Kidney (tissue), 14 donors: ENCODE results near the gene ZDHHC18. TPM values are rescaled to one million over a fixed set of nuclear protein-coding genes. Genes with fewer than 3 reads are reported as not detected.

ENCODE experiments used
- DNase-seq, 5 donors: peaks; one replicate each; pipeline ENCODE4 v3.0.0-alpha.2; 2013 to 2020
- FAIRE-seq: peaks from 2 replicates; lab custom pipeline; 2012; peaks lifted over from hg19 to GRCh38; lab: Jason Lieb, UNC
- H3K27ac ChIP-seq, 2 donors: one replicate each; pipeline ENCODE4 v1.7.0; 2013; ENCODE audit warnings: low read depth in 2 of 2, low read length in 2 of 2, inconsistent platforms in 1 of 2
- H3K27me3 ChIP-seq: one replicate; pipeline ENCODE4 v1.7.1; 2013; ENCODE audit warnings: low read length, inconsistent platforms; ENCODE audit not compliant: control insufficient read depth, insufficient read depth
- H3K36me3 ChIP-seq, 3 donors: one replicate each; pipeline versions ENCODE4 v1.7.0 to v1.7.1; 2013; ENCODE audit warnings: low read length in 3 of 3, control low read depth in 1 of 3, inconsistent platforms in 1 of 3; ENCODE audit not compliant: insufficient read depth in 3 of 3, control insufficient read depth in 2 of 3
- H3K4me1 ChIP-seq, 3 donors: one replicate each; pipeline versions ENCODE4 v1.7.0 to v1.7.1; 2013; ENCODE audit warnings: low read length in 3 of 3, inconsistent platforms in 1 of 3, low read depth in 1 of 3; ENCODE audit not compliant: control insufficient read depth in 2 of 3, insufficient read depth in 2 of 3
- H3K4me3 ChIP-seq, 3 donors: one replicate each; pipeline versions ENCODE4 v1.7.0 to v1.8.1; 2013; ENCODE audit warnings: low read length in 3 of 3, control low read depth in 1 of 3, inconsistent platforms in 1 of 3
- H3K9ac ChIP-seq, 3 donors: one replicate each; pipeline versions ENCODE4 v1.7.0 to v1.7.1; 2013; ENCODE audit warnings: low read length in 3 of 3, control low read depth in 1 of 3, inconsistent platforms in 1 of 3
- H3K9me3 ChIP-seq, 3 donors: one replicate each; pipeline versions ENCODE4 v1.7.0 to v1.7.1; 2013; ENCODE audit warnings: low read length in 3 of 3, control low read depth in 1 of 3, inconsistent platforms in 1 of 3; ENCODE audit not compliant: control insufficient read depth in 2 of 3, insufficient read depth in 1 of 3
- intact Hi-C: fragments of 100-400 bp; cut with DNase I; formaldehyde crosslinking; loops from one replicate; pipeline ENCODE4 v1.11.1; 2022
- polyA plus RNA-seq: library from polyadenylated mRNA; stranded (reverse); fragments of 350-450 nt; fragmentation: Illumina TruSeq; extraction: RNeasy Lipid Tissue Mini Kit (QIAGEN cat#74804); gene quantifications from one replicate; pipeline ENCODE4 v1.2.3, GENCODE V29; 2014; ENCODE audit warnings: low read depth, low replicate concordance; ENCODE audit not compliant: insufficient read depth
- total RNA-seq: library from RNA; stranded (reverse); fragmentation: NEBNext Ultra II Directional; extraction: Animal tissue kit (Norgen Biotek cat#: 25700); gene quantifications from one replicate; pipeline ENCODE4 v1.2.1, GENCODE V29; 2021
- TF ChIP-seq, protein P1 (sequence below): IDR thresholded peaks from 3 replicates; pipeline ENCODE4 v1.5.1; 2012; ENCODE audit warnings: mild to moderate bottlenecking, moderate library complexity, borderline replicate concordance; ENCODE audit not compliant: insufficient read depth; ENCODE audit errors: extremely low read depth
- donor health status: control.
- donor health status: control.
- donor health status: control.
- donor health status: control.
- donor health status: control.
- donor health status: DM: yes; HTN: yes; CAD: no.
- donor health status: Normal renal cell carcinoma (clear cell type).

Gene ZDHHC18
- total and polyA plus RNA-seq, 2 donors from 2014 or later: 6.7 to 15.6 TPM

DNA sequence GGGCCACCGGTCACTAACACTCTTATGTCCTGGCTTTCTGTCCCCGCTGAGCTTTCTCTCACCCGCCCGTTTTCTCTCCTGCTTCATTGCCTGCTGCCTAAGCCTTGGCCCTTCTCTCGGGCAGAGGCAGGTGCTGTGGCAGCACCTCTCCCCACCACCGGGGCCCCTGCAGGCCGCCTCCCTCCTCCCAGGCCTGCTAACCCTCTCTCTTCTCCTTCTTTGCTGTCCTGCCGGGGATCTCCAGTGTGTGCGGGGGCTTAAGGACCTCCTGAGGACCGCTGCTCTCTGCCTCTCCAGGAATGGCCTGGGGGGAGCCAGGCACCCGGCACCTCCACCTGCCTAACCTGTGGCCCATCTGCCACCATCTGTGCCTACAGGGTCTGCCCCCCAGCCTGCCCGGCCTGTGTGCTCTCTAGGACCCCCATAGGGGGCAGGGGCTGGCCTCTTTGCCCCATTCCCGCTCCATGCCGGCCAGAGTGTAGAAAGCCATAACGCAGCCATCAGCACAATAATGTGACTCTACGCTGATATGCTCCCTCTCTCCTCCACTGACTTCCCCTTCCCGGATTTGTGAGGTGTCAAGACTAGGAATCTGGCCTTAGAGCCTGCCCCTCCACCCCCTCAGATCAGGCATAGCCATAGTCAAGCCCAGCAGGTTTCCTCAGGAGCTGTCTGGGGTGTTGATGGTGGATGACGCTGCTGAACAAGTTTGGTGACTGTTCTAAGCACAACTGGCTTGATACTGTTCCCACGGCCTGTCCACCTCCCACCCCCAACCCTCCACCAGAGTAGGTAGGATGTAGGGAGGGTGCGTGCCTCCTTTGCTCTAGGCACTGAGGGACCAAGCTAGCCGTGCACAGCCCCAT is 30.3 kb downstream of the ZDHHC18 start:
- Histone ChIP-seq H3K4me3 (no peak overlapping the region), H3K9me3 (no peaks in the 10 kb centered on the region), H3K27me3 (no peaks in the 10 kb centered on the region), H3K4me1 (no peaks in the 10 kb centered on the region), H3K9ac (no peak overlapping the region), H3K36me3 (peaks cover 0 to 19% (median 2%) of the 10 kb centered on the region in 3 donors), H3K27ac (no peak overlapping the region)
- TF ChIP-seq, protein P1, sequence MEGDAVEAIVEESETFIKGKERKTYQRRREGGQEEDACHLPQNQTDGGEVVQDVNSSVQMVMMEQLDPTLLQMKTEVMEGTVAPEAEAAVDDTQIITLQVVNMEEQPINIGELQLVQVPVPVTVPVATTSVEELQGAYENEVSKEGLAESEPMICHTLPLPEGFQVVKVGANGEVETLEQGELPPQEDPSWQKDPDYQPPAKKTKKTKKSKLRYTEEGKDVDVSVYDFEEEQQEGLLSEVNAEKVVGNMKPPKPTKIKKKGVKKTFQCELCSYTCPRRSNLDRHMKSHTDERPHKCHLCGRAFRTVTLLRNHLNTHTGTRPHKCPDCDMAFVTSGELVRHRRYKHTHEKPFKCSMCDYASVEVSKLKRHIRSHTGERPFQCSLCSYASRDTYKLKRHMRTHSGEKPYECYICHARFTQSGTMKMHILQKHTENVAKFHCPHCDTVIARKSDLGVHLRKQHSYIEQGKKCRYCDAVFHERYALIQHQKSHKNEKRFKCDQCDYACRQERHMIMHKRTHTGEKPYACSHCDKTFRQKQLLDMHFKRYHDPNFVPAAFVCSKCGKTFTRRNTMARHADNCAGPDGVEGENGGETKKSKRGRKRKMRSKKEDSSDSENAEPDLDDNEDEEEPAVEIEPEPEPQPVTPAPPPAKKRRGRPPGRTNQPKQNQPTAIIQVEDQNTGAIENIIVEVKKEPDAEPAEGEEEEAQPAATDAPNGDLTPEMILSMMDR: no peak
- no peak for FAIRE-seq
- intact Hi-C loops: no loop called here
- DNase-seq: no peak

DNA sequence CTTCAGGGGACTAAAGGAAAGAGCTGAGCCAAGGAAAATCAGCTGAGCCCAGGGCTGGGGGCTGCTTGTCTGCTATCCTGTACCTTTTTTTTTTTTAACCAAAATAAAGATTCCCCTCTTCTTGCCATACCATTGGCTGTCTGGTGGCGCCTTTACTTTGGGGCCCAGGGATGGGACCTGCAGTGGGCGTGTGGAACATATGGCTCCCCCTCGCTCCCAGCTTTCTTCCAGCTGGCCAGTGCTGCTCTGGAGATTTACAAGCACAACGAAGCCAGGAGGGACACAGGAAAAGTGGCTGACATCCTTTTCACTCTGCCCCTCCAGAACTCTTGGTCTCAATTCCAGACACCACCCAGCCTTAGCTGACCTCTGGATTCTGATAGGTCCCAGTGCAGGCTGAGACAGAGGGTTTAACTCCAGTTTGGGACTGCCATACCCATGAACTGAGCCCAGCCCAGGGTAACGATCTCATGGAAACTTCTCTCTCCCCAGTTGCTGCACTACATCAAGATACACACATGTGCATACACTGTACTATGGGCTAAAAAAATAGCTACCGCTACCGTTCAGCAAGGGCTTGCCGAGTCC is 31.1 kb downstream of the ZDHHC18 start:
- H3K36me3 ChIP-seq: peaks cover 0 to 12% (median 2%) of the 10 kb centered on the region in 3 donors
- H3K4me3 ChIP-seq: no peak overlapping the region
- no peaks in the 10 kb centered on the region for H3K4me1 ChIP-seq
- H3K9ac ChIP-seq: no peak overlapping the region
- DNase-seq (no peak), FAIRE-seq (no peak)
- intact Hi-C loops: no loop called here
- H3K27ac ChIP-seq: no peak overlapping the region
- TF ChIP-seq, protein P1: no peak
- H3K27me3 ChIP-seq: no peaks in the 10 kb centered on the region
- H3K9me3 ChIP-seq: no peaks in the 10 kb centered on the region

DNA sequence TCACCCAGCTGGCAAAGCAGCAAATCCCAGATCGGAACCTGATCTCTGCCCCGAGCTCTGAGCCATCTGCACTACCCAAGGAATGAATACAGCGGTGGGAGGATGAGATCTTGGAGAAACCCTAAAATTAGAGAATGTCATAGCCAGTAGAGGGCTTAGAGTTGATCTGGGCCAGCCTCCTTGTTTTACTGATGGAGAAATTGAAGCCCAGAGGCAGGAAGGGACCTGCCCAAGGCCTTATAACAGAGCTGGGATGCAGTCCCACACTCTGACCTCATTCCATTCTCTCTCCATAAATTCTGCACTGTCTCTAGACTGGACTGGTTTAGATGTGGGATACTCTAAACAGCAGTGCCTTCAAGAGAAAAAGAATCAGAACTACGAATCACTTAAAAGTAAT is 31.7 kb downstream of the ZDHHC18 start:
- H3K4me1 ChIP-seq: no peaks in the 10 kb centered on the region
- intact Hi-C loops: no loop called here
- FAIRE-seq (no peak), DNase-seq (no peak)
- H3K4me3 ChIP-seq: no peak overlapping the region
- peaks cover 0 to 9% (median 2%) of the 10 kb centered on the region in 3 donors for H3K36me3 ChIP-seq
- no peaks in the 10 kb centered on the region for H3K27me3 ChIP-seq
- no peak overlapping the region for H3K27ac ChIP-seq
- TF ChIP-seq, protein P1: no peak
- no peaks in the 10 kb centered on the region for H3K9me3 ChIP-seq
- H3K9ac ChIP-seq: no peak overlapping the region
